GM12878 (cell line): ENCODE measurements around the gene NR2E3.

Source experiments
- BHLHE40 ChIP-seq, 2 experiments: fragments of 450-650 bp in 1 of 2; IDR thresholded peaks; 2 replicates each; pipeline ENCODE4 v1.6.1; 2011 to 2017; ENCODE audit warnings: low read depth in 2 of 2, borderline replicate concordance in 1 of 2, improper control_type of control experiment in 1 of 2, low read length in 1 of 2, mild to moderate bottlenecking in 1 of 2
- CTCF ChIP-seq, 3 experiments: IDR thresholded peaks in 2 of 3; conservative IDR thresholded peaks in 1 of 3; 2 replicates each; pipeline ENCODE4 v1.5.1; 2011; ENCODE audit warnings: low read depth in 3 of 3, low read length in 3 of 3, mild to moderate bottlenecking in 3 of 3, control low read depth in 2 of 3, moderate library complexity in 2 of 3, inconsistent platforms in 1 of 3, mixed read lengths in 1 of 3; ENCODE audit not compliant: control insufficient read depth in 2 of 3, insufficient read depth in 1 of 3; ENCODE audit errors: extremely low read depth in 1 of 3
- JUND ChIP-seq: IDR thresholded peaks from 2 replicates; pipeline ENCODE4 v1.6.1; 2012; ENCODE audit warnings: low read depth, mild to moderate bottlenecking, low read length, improper control_type of control experiment, moderate library complexity
- NFYB ChIP-seq: IDR thresholded peaks from 2 replicates; pipeline ENCODE4 v1.6.1; 2011; ENCODE audit warnings: low read depth, mild to moderate bottlenecking, low read length, improper control_type of control experiment, moderate library complexity; ENCODE audit not compliant: insufficient read depth
- POLR2A ChIP-seq: IDR thresholded peaks from 2 replicates; pipeline ENCODE4 v1.6.1; 2011; ENCODE audit warnings: low read depth, mild to moderate bottlenecking, low read length
- SMC3 ChIP-seq: IDR thresholded peaks from 2 replicates; pipeline ENCODE4 v1.6.1; 2011; ENCODE audit warnings: low read length, improper control_type of control experiment, borderline replicate concordance
- ZBTB4 ChIP-seq: fragments of 450-650 bp; formaldehyde crosslinking; IDR thresholded peaks from 2 replicates; pipeline ENCODE4 v1.4.0; 2022; ENCODE audit warnings: mild to moderate bottlenecking, moderate library complexity
- TF ChIP-seq, protein P1 (sequence below): IDR thresholded peaks from 2 replicates; pipeline ENCODE4 v1.6.1; 2012; ENCODE audit warnings: low read depth, low read length, improper control_type of control experiment
- TF ChIP-seq, protein P2 (sequence below): fragments of 450-650 bp; IDR thresholded peaks from 2 replicates; pipeline ENCODE4 v1.6.1; 2017; ENCODE audit warnings: mild to moderate bottlenecking

GRCh38 chr15:71760852-71761251, 49.5 kb upstream of the NR2E3 start:
- TF ChIP-seq CTCF (IDR thresholded peaks at IDR 0.05 in 2 of 3, conservative IDR thresholded peaks at IDR 0.05 in 1 of 3; ENCODE audit: control insufficient read depth in 2 of 3, extremely low read depth in 1 of 3, insufficient read depth in 1 of 3, low read depth in 3 of 3, low read length in 3 of 3) (no peak), BHLHE40 (IDR thresholded peaks at IDR 0.05; ENCODE audit: borderline replicate concordance in 1 of 2, low read depth in 2 of 2, low read length in 1 of 2) (no peak), POLR2A (no peak), ZBTB4 (CRISPR knock-in tag) (no peak), SMC3 (no peak), JUND (no peak), NFYB (no peak)
- TF ChIP-seq, protein P1, sequence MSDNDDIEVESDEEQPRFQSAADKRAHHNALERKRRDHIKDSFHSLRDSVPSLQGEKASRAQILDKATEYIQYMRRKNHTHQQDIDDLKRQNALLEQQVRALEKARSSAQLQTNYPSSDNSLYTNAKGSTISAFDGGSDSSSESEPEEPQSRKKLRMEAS: no peak
- TF ChIP-seq, protein P2, sequence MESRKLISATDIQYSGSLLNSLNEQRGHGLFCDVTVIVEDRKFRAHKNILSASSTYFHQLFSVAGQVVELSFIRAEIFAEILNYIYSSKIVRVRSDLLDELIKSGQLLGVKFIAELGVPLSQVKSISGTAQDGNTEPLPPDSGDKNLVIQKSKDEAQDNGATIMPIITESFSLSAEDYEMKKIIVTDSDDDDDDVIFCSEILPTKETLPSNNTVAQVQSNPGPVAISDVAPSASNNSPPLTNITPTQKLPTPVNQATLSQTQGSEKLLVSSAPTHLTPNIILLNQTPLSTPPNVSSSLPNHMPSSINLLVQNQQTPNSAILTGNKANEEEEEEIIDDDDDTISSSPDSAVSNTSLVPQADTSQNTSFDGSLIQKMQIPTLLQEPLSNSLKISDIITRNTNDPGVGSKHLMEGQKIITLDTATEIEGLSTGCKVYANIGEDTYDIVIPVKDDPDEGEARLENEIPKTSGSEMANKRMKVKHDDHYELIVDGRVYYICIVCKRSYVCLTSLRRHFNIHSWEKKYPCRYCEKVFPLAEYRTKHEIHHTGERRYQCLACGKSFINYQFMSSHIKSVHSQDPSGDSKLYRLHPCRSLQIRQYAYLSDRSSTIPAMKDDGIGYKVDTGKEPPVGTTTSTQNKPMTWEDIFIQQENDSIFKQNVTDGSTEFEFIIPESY: no peak
